HCT116 (cell line): ENCODE results near the gene AMELX. TPM values are rescaled to one million over a fixed set of nuclear protein-coding genes. Genes with fewer than 3 reads are reported as not detected.

Experiments
- ATAC-seq: fragments of 200-7000 bp; cut with Tn5 transposase; 2 replicates; pipeline ENCODE4 v1.9.1; 2020; ENCODE audit warnings: mild to moderate bottlenecking, moderate library complexity
- BruUV-seq: library from RNA; stranded (reverse); fragments of 400-500 nt; replicated peaks from 2 replicates; lab custom pipeline; 2021; lab: Mats Ljungman, UMichigan
- CTCF ChIA-PET: fragments of 300-600 bp; sonication (Branson Sonifier 250); formaldehyde crosslinking; loops from one replicate; lab custom pipeline; 2021; ENCODE audit warnings: antibody characterized with exemption; lab: Charles Lee
- POLR2A ChIA-PET: fragments of 300-600, 350-600 bp; sonication (Branson Sonifier 250); formaldehyde crosslinking; loops from one replicate; lab custom pipeline; 2021; ENCODE audit warnings: antibody characterized with exemption; lab: Charles Lee
- RAD21 ChIA-PET, 2 experiments: fragments of 300-600 bp; sonication (Branson Sonifier 250); formaldehyde crosslinking; loops; one replicate each; lab custom pipeline; 2023; ENCODE audit warnings: low total read pairs in 2 of 2; ENCODE audit not compliant: uncharacterized antibody in 2 of 2, unreplicated experiment in 2 of 2, low non-redundant PET in 1 of 2; lab: Charles Lee
- DNase-seq: peaks from one replicate; pipeline ENCODE4 v3.0.0-alpha.2; 2010; ENCODE audit warnings: low read depth, low spot score
- H2AFZ ChIP-seq: fragments of 200-600 bp; shearing (Covaris generic), sonication (generic); 2 replicates; pipeline ENCODE4 v1.6.1; 2017; ENCODE audit warnings: low read depth, mixed run types, mixed read lengths, antibody characterized with exemption, low read length; ENCODE audit not compliant: poor library complexity, severe bottlenecking
- H3K27ac ChIP-seq: 2 replicates; pipeline ENCODE4 v1.5.1; 2012; ENCODE audit warnings: low read depth, low read length
- H3K27me3 ChIP-seq: fragments of 200-600 bp; sonication (generic); 2 replicates; pipeline ENCODE4 v1.6.1; 2016; ENCODE audit warnings: mixed run types, low read length, mixed read lengths; ENCODE audit not compliant: insufficient read depth
- H3K36me3 ChIP-seq, 2 experiments: fragments of 200-500 bp in 1 of 2; fragments of 200-600 bp in 1 of 2; sonication (Bioruptor generic) in 1 of 2; sonication (generic) in 1 of 2; 2 replicates each; pipeline versions ENCODE4 v1.5.1 to v1.6.1; 2014 to 2016; ENCODE audit warnings: low read length in 2 of 2, inconsistent platforms in 1 of 2, mixed read lengths in 1 of 2, mixed run types in 1 of 2; ENCODE audit not compliant: insufficient read depth in 2 of 2, control insufficient read depth in 1 of 2
- H3K4me1 ChIP-seq, 2 experiments: fragments of 200-600 bp in 1 of 2; sonication (generic) in 1 of 2; 2 replicates each; pipeline versions ENCODE4 v1.5.1 to v1.6.1; 2012 to 2017; ENCODE audit warnings: low read length in 2 of 2, inconsistent platforms in 1 of 2, mild to moderate bottlenecking in 1 of 2, mixed read lengths in 1 of 2, mixed run types in 1 of 2, moderate library complexity in 1 of 2; ENCODE audit not compliant: insufficient read depth in 2 of 2, control insufficient read depth in 1 of 2
- H3K4me2 ChIP-seq: fragments of 200-600 bp; sonication (generic); 2 replicates; pipeline ENCODE4 v1.6.1; 2017; ENCODE audit warnings: mixed run types, low read length, mixed read lengths
- H3K4me3 ChIP-seq, 2 experiments: fragments of 200-600 bp in 1 of 2; sonication (generic) in 1 of 2; replicated peaks in 1 of 2; 2 replicates each; pipeline ENCODE4 v1.5.1; 2011 to 2016; ENCODE audit warnings: low read length in 2 of 2, control low read depth in 1 of 2, low read depth in 1 of 2, mild to moderate bottlenecking in 1 of 2, mixed read lengths in 1 of 2, mixed run types in 1 of 2
- H3K79me2 ChIP-seq: fragments of 200-600 bp; sonication (generic); 2 replicates; pipeline ENCODE4 v1.6.1; 2017; ENCODE audit warnings: mild to moderate bottlenecking, mixed run types, low read length, moderate library complexity, mixed read lengths; ENCODE audit not compliant: insufficient read depth
- H3K9ac ChIP-seq: fragments of 200-600 bp; sonication (generic); 2 replicates; pipeline ENCODE4 v1.6.1; 2016; ENCODE audit warnings: low read length, mixed read lengths
- H3K9me2 ChIP-seq: fragments of 200-600 bp; sonication (generic), shearing (Covaris generic); 2 replicates; pipeline ENCODE4 v1.6.1; 2017; ENCODE audit warnings: mixed run types, mild to moderate bottlenecking, moderate library complexity; ENCODE audit not compliant: insufficient read depth
- H3K9me3 ChIP-seq, 2 experiments: fragments of 200-500 bp in 1 of 2; fragments of 200-600 bp in 1 of 2; sonication (Bioruptor generic) in 1 of 2; sonication (generic) in 1 of 2; 2 replicates each; pipeline ENCODE4 v1.6.1; 2014 to 2017; ENCODE audit warnings: low read length in 2 of 2, mixed read lengths in 2 of 2, inconsistent platforms in 1 of 2, low read depth in 1 of 2, mild to moderate bottlenecking in 1 of 2, mixed run types in 1 of 2, moderate library complexity in 1 of 2; ENCODE audit not compliant: control insufficient read depth in 1 of 2, insufficient read depth in 1 of 2
- H4K20me1 ChIP-seq: fragments of 200-600 bp; sonication (generic), shearing (Covaris generic); 2 replicates; pipeline ENCODE4 v1.6.1; 2017; ENCODE audit warnings: mixed run types, mild to moderate bottlenecking, moderate library complexity; ENCODE audit not compliant: insufficient read depth
- ATF3 ChIP-seq: IDR thresholded peaks from 2 replicates; pipeline ENCODE4 v1.6.1; 2012
- CBX3 ChIP-seq: IDR thresholded peaks from 2 replicates; pipeline ENCODE4 v1.6.1; 2012; ENCODE audit warnings: low read depth
- CEBPB ChIP-seq: IDR thresholded peaks from 2 replicates; pipeline ENCODE4 v1.6.1; 2012; ENCODE audit warnings: low read depth
- CTCF ChIP-seq, 3 experiments: fragments of 200-600 bp in 1 of 3; sonication (generic) in 1 of 3; IDR thresholded peaks in 2 of 3; conservative IDR thresholded peaks in 1 of 3; 2 replicates each; pipeline ENCODE4 v1.5.1; 2012 to 2017; ENCODE audit warnings: low read depth in 2 of 3, low read length in 2 of 3, antibody characterized with exemption in 1 of 3, borderline replicate concordance in 1 of 3, control low read depth in 1 of 3, mild to moderate bottlenecking in 1 of 3, mixed read lengths in 1 of 3, mixed run types in 1 of 3, moderate library complexity in 1 of 3; ENCODE audit not compliant: insufficient read depth in 1 of 3
- ELF1 ChIP-seq: IDR thresholded peaks from 2 replicates; pipeline ENCODE4 v1.6.1; 2012; ENCODE audit warnings: low read depth, borderline replicate concordance
- EZH2 ChIP-seq: fragments of 200-600 bp; sonication (generic); IDR thresholded peaks from 2 replicates; pipeline ENCODE4 v1.6.1; 2017; ENCODE audit warnings: antibody characterized with exemption, mixed run types
- FOSL1 ChIP-seq: IDR thresholded peaks from 2 replicates; pipeline ENCODE4 v1.6.1; 2012; ENCODE audit warnings: low read depth
- JUND ChIP-seq: IDR thresholded peaks from 2 replicates; pipeline ENCODE4 v1.6.1; 2012
- POLR2A ChIP-seq: IDR thresholded peaks from 2 replicates; pipeline ENCODE4 v1.7.0; 2011; ENCODE audit warnings: borderline replicate concordance; ENCODE audit not compliant: insufficient read depth, insufficient read length; ENCODE audit errors: extremely low read depth
- POLR2AphosphoS5 ChIP-seq: IDR thresholded peaks from 2 replicates; pipeline ENCODE4 v1.6.1; 2011; ENCODE audit warnings: mild to moderate bottlenecking, low read depth, low read length, moderate library complexity
- RAD21 ChIP-seq: IDR thresholded peaks from 2 replicates; pipeline ENCODE4 v1.6.1; 2012; ENCODE audit warnings: low read depth, mild to moderate bottlenecking
- REST ChIP-seq: IDR thresholded peaks from 2 replicates; pipeline ENCODE4 v1.6.1; 2012; ENCODE audit warnings: low read depth
- SIN3A ChIP-seq: IDR thresholded peaks from 2 replicates; pipeline ENCODE4 v1.6.1; 2012; ENCODE audit warnings: low read depth
- SP1 ChIP-seq: IDR thresholded peaks from 2 replicates; pipeline ENCODE4 v1.6.1; 2012; ENCODE audit warnings: low read depth
- SRF ChIP-seq: IDR thresholded peaks from 2 replicates; pipeline ENCODE4 v1.6.1; 2012; ENCODE audit warnings: low read depth
- YY1 ChIP-seq: IDR thresholded peaks from 2 replicates; pipeline ENCODE4 v1.6.1; 2011; ENCODE audit warnings: low read length, low read depth, moderate library complexity, mild to moderate bottlenecking; ENCODE audit not compliant: insufficient replicate concordance; ENCODE audit errors: extremely low read depth
- ZBTB33 ChIP-seq: IDR thresholded peaks from 2 replicates; pipeline ENCODE4 v1.6.1; 2011; ENCODE audit warnings: mild to moderate bottlenecking, low read length, moderate library complexity; ENCODE audit not compliant: insufficient replicate concordance; ENCODE audit errors: extremely low read depth
- ZFX ChIP-seq: fragments of 450-650 bp; IDR thresholded peaks from 2 replicates; pipeline ENCODE4 v1.6.1; 2017
- ZNF274 ChIP-seq: fragments of 200-500 bp; sonication (Bioruptor generic); IDR thresholded peaks from 2 replicates; pipeline ENCODE4 v1.6.1; 2014; ENCODE audit warnings: mild to moderate bottlenecking, low read depth, low read length, inconsistent platforms
- intact Hi-C: fragments of 100-400 bp; cut with micrococcal nuclease; formaldehyde crosslinking; loops from 2 replicates; pipeline ENCODE4 v1.10.0; 2022
- total RNA-seq: library from RNA; stranded (reverse); gene quantifications from one replicate; pipeline ENCODE4 v1.2.1, GENCODE V29; 2021; ENCODE audit not compliant: unreplicated experiment

Gene AMELX
- total RNA-seq, 1 experiment from 2014 or later = not detected

GRCh38 chrX:11257711-11258110 is 35.5 kb upstream of the AMELX start:
- POLR2A ChIA-PET = no interaction called here
- Histone ChIP-seq H2AFZ (no peak overlapping the region), H3K27me3 (no peaks in the 10 kb centered on the region), H3K4me1 (no peaks in the 10 kb centered on the region), H3K27ac (no peak overlapping the region), H3K9me3 (no peaks in the 10 kb centered on the region), H3K36me3 (no peaks in the 10 kb centered on the region), H3K79me2 (no peaks in the 10 kb centered on the region), H4K20me1 (no peaks in the 10 kb centered on the region), H3K9me2 (no peaks in the 10 kb centered on the region), H3K4me2 (no peak overlapping the region), H3K4me3 (no peak overlapping the region)
- ATAC-seq (no peak), DNase-seq (no peak)
- CTCF ChIA-PET = no interaction called here
- no TSS peak for BruUV-seq
- intact Hi-C loops = no loop called here
- RAD21 ChIA-PET = no interaction called here
- no peak for TF ChIP-seq FOSL1
- TF ChIP-seq ATF3 = no peak
- TF ChIP-seq REST = no peak
- no peak for TF ChIP-seq POLR2A
- TF ChIP-seq SRF = no peak
- no peak for TF ChIP-seq YY1
- no peak for TF ChIP-seq POLR2AphosphoS5
- no peak for TF ChIP-seq RAD21
- no peak for TF ChIP-seq CTCF (IDR thresholded peaks at IDR 0.05 in 2 of 3, conservative IDR thresholded peaks at IDR 0.05 in 1 of 3; ENCODE audit: borderline replicate concordance in 1 of 3, insufficient read depth in 1 of 3, low read depth in 2 of 3, low read length in 2 of 3)
- no peak for TF ChIP-seq EZH2
- no peak for TF ChIP-seq JUND
- TF ChIP-seq ELF1 = no peak
- TF ChIP-seq ZNF274 = no peak
- TF ChIP-seq CBX3 = no peak
- no peak for TF ChIP-seq SIN3A
- no peak for TF ChIP-seq ZFX
- TF ChIP-seq ZBTB33 = no peak
- no peak for TF ChIP-seq CEBPB
- TF ChIP-seq SP1 = no peak
- TF ChIP-seq, all 23 proteins: peak for 0
- no peak overlapping the region for H3K9ac ChIP-seq
